Ovary (tissue), 3 donors: ENCODE data around the gene GARIN5A.

Source experiments
- EP300 ChIP-seq: sonication (generic); formaldehyde crosslinking; IDR thresholded peaks from one replicate; pipeline ENCODE4 v1.6.1; 2017; ENCODE audit warnings: antibody characterized with exemption
- POLR2A ChIP-seq: fragments of 450-650 bp; IDR thresholded peaks from one replicate; pipeline ENCODE4 v1.6.1; 2017; ENCODE audit warnings: antibody characterized with exemption, mild to moderate bottlenecking, moderate library complexity
- TF ChIP-seq, protein P1 (sequence below), 3 donors: fragments of 450-650 bp in 2 of 3; fragments of 200-600 bp in 1 of 3; IDR thresholded peaks; one replicate each; pipeline versions ENCODE4 v1.5.1 to v1.8.0; 2016 to 2022; ENCODE audit warnings: antibody characterized with exemption in 3 of 3, mild to moderate bottlenecking in 1 of 3
- donor health status: DM: no; HTN: no; CAD: no.

DNA sequence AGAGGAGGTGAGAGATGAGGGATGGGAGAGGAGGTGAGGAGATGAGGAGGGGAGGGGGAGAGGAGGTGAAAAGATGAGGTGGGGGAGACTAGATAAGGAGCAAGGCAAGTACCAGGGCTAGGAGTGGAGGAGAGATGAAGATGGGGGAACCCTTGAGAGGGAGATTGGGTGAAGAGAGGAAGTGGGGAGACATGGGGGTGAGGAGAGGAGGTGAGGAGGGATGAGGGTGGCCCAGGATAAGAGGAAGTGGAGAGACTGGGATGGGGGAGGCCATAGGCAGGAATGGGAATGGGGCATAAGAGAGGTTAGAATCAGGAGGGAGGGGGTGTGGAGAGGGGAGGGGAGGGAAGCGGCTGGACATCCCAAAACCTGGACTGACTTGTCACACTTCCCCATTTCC, 17.0 kb downstream of the GARIN5A start:
- TF ChIP-seq POLR2A = no peak
- no peak for TF ChIP-seq EP300
- TF ChIP-seq, protein P1, sequence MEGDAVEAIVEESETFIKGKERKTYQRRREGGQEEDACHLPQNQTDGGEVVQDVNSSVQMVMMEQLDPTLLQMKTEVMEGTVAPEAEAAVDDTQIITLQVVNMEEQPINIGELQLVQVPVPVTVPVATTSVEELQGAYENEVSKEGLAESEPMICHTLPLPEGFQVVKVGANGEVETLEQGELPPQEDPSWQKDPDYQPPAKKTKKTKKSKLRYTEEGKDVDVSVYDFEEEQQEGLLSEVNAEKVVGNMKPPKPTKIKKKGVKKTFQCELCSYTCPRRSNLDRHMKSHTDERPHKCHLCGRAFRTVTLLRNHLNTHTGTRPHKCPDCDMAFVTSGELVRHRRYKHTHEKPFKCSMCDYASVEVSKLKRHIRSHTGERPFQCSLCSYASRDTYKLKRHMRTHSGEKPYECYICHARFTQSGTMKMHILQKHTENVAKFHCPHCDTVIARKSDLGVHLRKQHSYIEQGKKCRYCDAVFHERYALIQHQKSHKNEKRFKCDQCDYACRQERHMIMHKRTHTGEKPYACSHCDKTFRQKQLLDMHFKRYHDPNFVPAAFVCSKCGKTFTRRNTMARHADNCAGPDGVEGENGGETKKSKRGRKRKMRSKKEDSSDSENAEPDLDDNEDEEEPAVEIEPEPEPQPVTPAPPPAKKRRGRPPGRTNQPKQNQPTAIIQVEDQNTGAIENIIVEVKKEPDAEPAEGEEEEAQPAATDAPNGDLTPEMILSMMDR (IDR thresholded peaks at IDR 0.05) = no peak
